Measurements from ENCODE around the gene YPEL4. TPM values are rescaled to one million over a fixed set of nuclear protein-coding genes. Genes with fewer than 3 reads are reported as not detected.

The YPEL4 gene
- total RNA-seq, 1 donor from 2014 or later = 3.1 TPM

DNA sequence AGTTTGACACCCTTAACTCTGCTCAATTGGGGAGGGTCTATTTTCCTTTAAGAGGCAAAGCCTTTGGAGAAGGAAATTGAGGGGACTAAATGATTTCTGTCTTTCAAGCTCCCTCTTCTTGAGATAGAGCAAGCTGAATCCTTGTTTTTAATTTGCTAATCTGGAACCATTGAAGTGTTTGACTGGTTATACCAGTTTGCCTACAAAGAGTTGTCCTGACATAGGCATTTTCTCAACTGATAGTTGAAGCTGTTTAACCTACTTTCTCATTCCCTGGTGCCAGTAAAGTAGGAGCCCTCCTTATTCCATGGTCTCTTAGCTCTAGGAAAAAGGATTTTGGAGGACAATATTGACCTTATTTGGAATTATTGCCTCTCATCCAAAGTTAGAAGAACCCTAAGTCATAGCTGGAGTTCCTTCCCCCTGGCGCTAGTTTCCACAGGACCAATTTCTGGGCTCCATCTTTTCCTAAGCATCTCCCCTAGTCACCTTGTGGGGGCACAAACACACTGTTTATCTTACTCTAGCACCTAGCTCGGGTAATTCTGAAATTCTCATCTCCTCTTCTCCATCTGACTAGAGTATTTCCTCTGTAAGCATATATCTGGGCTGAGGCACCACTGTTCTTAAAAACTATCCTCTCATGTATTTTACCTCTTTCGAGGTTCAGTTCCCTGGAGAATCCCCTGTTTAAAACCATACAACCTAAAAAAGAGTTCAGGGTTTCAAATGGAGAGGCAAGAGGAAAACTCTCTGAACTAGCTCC is 25.6 kb upstream of the YPEL4 start:
- H3K27ac ChIP-seq = no peak overlapping the region
- ATAC-seq (peak in 1 of 2 donors; percentile 51), DNase-seq (no peak)
- peaks cover 79% of the 10 kb centered on the region for H3K36me3 ChIP-seq
- no peak overlapping the region for H3K4me3 ChIP-seq
- H3K4me1 ChIP-seq = peaks cover 38% of the 10 kb centered on the region
- TF ChIP-seq CTCF (IDR thresholded peaks at IDR 0.05) = no peak
- no peaks in the 10 kb centered on the region for H3K9me3 ChIP-seq
- H3K27me3 ChIP-seq (ENCODE audit: low read depth) = no peaks in the 10 kb centered on the region
- intact Hi-C loops (cut with DNase I) = no loop called here

- TF ChIP-seq CTCF (IDR thresholded peaks at IDR 0.05) = no peak
- Histone ChIP-seq H3K9me3 (no peaks in the 10 kb centered on the region), H3K4me3 (no peak overlapping the region), H3K4me1 (peaks cover 45% of the 10 kb centered on the region), H3K36me3 (peaks cover 74% of the 10 kb centered on the region), H3K27me3 (ENCODE audit: low read depth) (no peaks in the 10 kb centered on the region), H3K27ac (no peak overlapping the region)
- intact Hi-C loops (cut with DNase I) = no loop called here
- no peak for DNase-seq
- no peak for ATAC-seq
Measured at GRCh38 chr11:57674251-57674650, 24.5 kb upstream of the YPEL4 start.

DNA sequence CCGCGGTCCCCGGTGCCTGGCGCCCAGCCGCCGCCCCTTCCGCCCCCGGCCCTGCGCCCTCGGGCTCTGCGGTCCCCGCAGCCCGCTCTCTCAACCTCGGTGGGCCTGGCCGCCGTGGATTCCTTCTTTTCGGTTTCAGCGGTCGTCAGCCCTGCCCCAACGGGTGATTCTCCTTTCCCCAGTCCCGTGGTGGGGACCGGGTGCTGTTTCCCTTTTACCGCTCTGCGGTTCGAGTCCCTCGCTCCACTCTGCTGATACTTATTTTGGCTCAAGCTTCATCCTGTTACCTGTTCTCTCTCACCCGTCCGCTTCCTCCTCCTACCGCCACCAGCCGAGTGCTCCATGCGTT is 18.7 kb upstream of the YPEL4 start:
- no peak for TF ChIP-seq CTCF (IDR thresholded peaks at IDR 0.05)
- peaks cover 21% of the 10 kb centered on the region for H3K36me3 ChIP-seq
- peak overlapping the region; percentile 91 for H3K4me3 ChIP-seq
- H3K27ac ChIP-seq = peak overlapping the region; percentile 98
- DNase-seq (peak; percentile 63), ATAC-seq (peak; percentile 5 to 23)
- peaks cover 32% of the 10 kb centered on the region for H3K4me1 ChIP-seq
- H3K9me3 ChIP-seq = no peaks in the 10 kb centered on the region
- intact Hi-C loops (cut with DNase I) = no loop called here
- no peaks in the 10 kb centered on the region for H3K27me3 ChIP-seq (ENCODE audit: low read depth)

GRCh38 chr11:57667736-57668433 is 18.2 kb upstream of the YPEL4 start, which contains the start of gene ZDHHC5:
TSS of gene ZDHHC5 (plus strand) at chr11:57668114. CDS start at chr11:57673091, 4,977 bp downstream.
- intact Hi-C loops (cut with DNase I) = no loop called here
- TF ChIP-seq CTCF (IDR thresholded peaks at IDR 0.05) = peak; percentile 55
- H3K36me3 ChIP-seq = peaks cover 19% of the 10 kb centered on the region
- no peaks in the 10 kb centered on the region for H3K27me3 ChIP-seq (ENCODE audit: low read depth)
- ATAC-seq = peak; percentile 95 to 97
- peak within 1 kb of the TSS; percentile 91 for H3K4me3 ChIP-seq
- H3K27ac ChIP-seq = peak within 1 kb of the TSS; percentile 98
- no peaks in the 10 kb centered on the region for H3K9me3 ChIP-seq
- peaks cover 32% of the 10 kb centered on the region for H3K4me1 ChIP-seq
- DNase-seq = peak; percentile 99

DNA sequence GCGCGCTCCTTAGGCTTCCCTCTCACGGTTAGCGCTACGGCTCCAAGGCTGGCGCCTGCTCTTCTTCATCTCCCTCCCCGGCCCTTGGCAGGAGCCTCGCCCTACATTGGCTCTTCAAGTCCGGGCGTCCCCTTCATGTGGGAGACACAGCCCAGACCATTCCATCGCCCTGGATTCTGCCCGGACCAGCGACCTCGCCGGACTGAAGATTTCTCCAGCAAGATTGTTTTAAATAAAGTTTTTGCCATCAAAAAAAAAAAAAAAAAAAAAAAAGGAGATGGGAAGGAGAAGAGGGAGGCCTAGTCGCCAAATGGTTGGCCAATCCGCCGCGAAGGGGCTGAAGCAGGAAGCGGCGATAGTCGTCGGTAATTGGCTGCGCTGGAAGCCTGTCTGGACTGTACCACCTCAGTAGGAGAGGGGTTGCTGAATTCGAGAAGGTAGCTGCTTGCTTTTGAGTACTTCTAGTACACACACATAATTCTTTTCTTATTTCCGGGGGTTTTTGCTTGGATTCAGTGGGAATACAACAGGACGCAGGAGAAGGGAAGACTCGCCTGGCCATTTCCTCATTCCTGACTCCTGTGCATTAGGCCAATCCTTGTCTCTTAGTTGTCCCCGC is 17.5 kb upstream of the YPEL4 start:
- peak; percentile 93 to 94 for ATAC-seq
- Histone ChIP-seq H3K27me3 (ENCODE audit: low read depth) (no peaks in the 10 kb centered on the region), H3K4me1 (peaks cover 32% of the 10 kb centered on the region), H3K4me3 (peak overlapping the region; percentile 91), H3K9me3 (no peaks in the 10 kb centered on the region), H3K27ac (peak overlapping the region; percentile 98), H3K36me3 (peaks cover 19% of the 10 kb centered on the region)
- DNase-seq = peak; percentile 99
- intact Hi-C loops (cut with DNase I) = no loop called here
- TF ChIP-seq CTCF (IDR thresholded peaks at IDR 0.05) = no peak
